Activated CD8-positive, alpha-beta memory T cell treated with anti-CD3 and anti-CD28 coated beads, Interleukin-2, amount 50 U/mL, for 48 hours (primary cell): ENCODE results near the gene JHY.

Experiments used
- DNase-seq: peaks from one replicate; pipeline ENCODE4 v3.0.0-alpha.2; 2020

JHY gene

DNA sequence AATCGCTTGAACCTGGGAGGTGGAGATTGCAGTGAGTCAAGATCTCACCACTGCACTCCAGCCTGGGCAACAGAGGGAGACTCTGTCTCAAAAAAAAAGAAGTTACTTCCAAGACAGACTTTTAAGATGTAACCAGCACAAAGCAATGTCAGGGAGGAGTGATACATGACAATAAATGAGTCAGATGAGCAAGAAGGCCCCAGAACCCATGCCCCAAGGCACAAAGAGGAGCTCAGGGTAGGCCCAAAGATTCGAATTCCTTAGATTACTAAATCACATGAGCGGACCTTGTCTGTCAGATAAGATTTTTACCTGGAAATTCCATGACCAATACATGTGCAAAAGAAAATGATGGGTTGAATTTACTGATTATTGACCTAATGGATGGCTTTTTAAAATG lies 10.5 kb upstream of the JHY start:
- no peak for DNase-seq

DNA sequence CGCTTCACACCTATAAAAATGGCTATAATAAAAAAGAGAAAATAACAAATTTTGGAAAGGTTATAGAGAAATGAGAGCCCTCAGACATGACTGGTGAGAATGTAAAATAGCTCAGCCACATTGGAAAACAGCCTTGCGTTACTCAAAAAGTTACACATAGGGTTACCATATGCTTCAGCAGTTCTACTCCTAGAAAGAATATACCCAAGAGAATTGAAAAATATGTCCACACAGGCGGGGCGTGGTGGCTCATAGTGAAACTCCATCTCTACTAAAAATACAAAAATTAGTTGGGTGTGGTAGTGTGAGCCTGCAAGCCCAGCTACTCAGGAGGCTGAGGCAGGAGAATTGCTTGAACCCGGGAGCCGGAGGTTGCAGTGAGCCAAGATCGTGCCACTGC lies 7.6 kb upstream of the JHY start:
- DNase-seq: no peak

DNA sequence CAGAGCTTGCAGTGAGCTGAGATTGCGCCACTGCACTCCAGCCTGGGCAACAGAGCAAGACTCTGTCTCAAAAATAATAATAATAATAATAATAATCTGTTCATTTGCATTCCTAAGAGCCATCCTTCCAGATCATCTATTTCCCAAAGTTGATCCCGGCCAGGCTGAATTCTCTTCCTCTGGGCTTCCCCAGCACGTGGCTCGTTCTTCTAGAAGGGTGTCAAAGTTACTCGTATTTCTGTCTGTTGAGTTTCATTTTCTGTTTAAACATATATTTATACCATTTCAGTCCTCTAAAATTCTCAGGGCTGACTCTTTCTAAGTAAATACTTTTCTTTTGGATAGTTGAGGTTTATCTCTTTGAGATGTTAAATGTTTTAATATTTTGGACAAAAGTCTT lies 4.8 kb upstream of the JHY start:
- DNase-seq: no peak

DNA sequence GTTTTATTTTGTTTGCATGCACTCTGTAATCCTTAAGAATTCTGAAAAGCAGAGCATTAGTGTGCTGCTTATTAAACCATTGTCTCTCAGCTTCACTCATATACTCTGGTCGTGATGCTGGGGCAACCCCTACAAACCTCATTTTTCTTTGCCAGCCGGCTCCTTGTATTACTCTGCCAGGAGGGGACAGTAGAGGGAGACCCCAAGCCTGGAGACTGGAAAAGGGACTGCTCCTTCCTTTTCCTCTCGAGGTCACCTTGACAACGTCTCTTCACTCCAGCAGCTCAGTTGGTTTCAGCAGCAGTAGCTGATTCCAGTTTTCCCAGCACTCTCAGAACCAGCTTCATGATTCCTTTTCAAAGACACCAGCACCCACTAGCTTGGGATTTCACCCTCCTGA lies 2.8 kb upstream of the JHY start:
- DNase-seq: no peak

DNA sequence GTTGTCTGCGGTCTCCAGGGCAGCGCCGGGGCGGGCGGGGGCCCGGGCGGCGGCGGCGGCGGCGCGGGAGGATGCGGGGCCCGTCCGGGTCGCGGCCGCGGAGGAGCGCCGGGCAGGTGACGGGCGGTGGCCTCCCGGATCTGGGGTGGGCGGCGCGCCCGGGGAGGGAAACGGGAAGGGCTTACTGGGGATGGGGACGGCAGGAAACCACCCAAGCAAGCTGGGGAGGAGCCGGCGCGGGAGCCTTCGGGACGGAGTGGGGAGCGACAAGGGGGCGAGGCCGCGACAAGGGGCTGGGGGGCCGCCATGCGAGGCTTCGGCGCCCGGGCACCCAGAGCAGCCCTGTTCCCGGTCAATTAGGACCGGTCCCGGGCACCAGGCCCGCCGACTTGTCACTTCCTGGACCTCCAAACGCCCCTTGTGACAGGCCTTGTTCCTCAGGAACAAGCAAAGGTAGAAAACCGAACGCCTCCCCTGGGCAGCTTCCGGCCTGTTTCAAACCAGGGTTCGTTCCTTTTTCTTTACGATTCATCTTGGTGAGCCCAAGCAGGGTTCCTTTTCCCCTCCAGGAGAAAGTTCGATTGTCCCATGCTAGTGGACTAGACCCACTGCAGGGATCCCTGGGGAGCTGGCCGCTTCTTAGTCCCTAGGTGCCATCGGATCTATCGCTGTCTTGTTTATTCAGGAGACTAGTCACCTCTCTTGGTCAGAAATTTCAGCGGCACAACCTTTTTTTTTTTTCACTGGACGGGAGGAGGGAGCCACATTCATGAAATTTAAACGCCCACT lies 492 bp downstream of the JHY start:
- DNase-seq: peak; percentile 76

DNA sequence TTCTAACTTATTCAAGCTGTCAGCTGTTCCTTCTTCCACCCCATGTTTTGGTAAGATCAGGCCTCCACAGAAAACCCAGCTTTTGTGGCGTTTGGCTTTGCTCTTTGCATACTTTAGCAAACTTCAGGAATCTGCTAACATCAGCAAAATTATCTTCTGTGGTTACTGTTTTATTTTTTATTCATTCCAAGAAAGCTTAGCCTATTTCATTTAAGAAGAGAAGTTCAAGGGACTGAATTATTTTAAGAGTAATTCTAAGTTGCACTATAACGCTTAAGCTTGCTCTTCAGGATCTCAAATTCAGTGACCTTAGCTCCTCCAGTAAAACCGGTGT lies 1.1 kb downstream of the JHY start:
- DNase-seq: no peak

DNA sequence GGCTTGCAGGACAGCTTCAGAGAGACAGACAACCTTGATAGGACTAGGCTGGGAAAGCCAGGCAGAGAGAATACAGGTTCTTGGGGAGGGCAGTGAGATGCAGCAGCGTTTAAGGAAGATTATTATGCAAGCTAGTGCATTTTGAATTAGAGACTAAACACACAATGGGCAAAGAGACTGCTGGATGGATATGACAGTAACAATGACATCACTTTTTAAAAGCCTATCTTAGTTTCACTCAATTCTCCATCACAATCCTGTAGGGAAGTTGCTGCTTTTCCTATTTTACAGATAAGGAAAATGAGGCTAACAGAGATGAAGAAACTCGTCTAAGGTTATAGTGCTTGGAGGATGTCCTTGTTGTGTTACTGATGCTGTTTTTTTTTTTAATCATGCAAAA lies 5.6 kb downstream of the JHY start:
- DNase-seq: no peak

DNA sequence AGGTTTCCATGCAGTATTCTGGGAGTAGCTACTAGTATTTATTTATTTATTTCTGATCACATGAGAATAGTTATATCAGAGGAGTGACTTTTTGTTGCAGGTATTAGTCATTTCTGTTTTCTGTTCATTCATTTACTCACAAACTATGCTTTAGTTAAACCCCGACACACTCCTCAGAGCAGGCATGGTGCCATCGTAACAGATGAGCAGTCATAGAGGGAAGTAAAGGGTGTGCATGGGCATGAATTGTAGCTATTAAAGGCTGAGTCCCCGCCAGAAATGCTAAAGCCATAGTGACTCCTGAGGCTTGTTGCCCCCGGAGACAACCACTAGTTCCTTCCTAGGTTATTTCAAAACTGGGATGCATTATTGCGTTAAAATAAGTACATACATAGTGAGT lies 10.6 kb downstream of the JHY start:
- DNase-seq: no peak

DNA sequence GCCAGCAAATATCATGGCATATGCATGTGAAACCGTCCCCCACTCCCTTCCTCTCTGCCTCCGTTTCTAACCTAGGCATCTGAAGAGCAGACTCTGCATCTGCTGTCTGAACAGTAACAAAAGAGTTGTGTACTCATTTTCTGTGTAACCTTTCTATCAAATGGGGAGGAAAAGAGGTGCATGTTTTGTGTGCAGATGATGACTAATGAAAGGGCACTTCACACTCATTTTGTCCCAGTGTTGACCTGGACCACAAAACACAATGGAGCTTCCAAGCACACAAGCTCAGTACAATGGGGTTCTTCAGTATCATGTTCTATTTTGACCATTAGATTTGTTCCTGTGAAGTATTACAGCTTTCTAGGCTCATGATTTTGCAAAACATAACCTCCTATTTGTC lies 13.0 kb downstream of the JHY start:
- no peak for DNase-seq

DNA sequence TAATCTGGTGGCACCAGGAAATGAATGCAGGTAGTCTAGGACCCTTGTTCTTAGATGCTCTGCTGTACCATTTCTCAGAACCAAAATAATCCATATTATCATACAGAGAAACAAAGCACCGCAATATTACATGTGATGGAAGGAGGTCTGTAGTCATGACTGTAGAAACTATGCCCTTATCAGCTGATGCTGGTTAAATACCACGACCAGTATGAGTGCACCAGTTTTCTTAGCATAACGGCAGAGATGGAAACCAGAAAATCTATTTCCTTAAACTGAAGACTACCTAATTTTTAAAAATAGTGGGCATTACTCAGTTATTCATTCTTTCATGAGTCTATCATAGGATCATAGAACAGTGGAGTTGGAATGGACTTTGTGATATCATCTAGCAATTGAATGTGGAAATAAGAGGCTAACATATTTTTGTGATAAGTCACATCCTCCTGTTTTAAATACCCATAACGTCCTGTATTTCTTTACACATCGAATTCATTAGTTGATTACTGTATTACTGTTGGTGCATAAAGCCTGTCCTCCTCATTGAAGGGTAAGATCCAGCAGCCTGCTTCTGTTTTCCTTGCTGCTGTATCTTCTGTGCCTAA lies 15.1 kb downstream of the JHY start:
- DNase-seq: no peak

DNA sequence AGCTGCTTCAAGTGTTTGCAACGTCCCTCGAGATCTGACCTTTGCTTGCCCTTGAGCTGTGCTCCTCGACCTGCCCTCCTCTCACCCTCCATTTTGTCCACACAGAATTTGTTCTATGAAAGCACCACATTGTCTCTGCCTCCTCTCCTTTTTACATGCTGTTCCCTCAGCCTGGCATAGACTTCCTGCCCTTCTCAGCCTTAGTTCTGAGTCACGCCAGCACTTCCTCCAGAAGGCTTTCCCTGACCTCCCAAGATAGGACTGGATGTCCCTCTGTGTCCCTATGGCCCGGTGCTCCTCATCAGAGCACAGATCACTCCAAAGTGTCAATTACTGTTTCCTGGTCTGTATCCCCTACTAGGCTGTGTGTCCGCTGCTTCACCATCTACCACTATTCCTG lies 16.2 kb downstream of the JHY start:
- DNase-seq: no peak

DNA sequence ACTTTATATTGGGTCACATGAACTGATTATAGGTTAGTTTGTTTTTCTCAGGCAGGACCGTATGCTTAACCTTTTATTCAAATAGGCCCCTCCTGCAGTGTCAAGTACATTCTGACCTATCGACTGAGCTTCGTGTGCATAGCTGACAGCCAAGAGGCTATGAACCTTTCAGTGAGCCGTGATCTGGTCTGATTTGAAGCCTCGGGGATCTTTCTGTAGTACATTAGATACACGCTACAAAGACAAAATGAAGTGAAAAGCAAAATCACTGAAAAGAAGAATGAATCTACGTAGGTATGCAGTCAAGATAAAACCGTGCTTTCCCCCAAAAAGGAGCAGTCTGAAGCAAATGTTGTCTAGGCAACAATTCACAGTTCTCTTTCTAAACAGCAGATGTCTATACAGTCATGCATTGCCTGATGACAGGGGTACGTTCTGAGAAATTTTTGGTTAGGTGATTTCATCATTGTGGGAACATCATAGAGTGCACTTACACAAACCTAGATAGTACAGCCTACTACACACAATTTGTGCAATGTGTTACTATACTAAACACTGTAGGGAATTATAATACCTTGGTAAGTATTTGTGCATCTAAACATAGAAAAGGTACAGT lies 18.1 kb downstream of the JHY start:
- no peak for DNase-seq

DNA sequence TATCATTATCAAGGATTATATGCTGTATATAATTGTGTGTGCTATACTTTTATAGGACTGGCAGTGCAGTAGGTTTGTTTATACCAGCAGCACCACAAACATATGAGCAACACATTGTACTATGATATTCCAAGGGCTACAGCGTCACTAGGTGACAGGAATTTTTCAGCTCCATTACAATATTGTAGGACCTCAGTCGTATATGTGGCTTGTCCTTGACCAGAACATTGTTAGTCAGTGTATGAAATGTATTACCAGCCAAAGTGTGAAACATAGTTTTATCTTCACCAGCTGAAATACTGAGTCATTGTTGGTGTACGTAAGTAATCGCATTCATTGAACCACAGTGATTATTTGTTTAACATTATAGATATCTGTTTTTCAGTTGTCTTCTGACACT lies 20.4 kb downstream of the JHY start:
- no peak for DNase-seq

DNA sequence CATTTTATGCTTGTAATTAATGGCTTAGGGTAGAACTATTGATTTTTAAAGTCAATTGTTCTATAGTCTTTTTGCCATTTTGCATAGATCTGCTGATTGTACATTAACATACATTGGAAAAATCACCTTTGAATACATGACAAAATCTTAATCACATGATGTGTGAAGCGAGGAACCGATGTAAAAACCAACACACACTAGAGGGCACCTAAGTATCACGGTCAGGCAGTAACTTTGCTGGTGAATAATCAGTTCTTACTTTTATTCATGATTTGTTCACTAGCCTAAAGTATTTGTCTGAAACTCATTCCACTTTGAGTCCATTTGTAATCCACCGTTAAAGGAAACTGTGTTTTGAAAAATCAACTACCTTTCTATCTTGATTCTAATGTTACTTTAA lies 28.2 kb downstream of the JHY start:
- no peak for DNase-seq

DNA sequence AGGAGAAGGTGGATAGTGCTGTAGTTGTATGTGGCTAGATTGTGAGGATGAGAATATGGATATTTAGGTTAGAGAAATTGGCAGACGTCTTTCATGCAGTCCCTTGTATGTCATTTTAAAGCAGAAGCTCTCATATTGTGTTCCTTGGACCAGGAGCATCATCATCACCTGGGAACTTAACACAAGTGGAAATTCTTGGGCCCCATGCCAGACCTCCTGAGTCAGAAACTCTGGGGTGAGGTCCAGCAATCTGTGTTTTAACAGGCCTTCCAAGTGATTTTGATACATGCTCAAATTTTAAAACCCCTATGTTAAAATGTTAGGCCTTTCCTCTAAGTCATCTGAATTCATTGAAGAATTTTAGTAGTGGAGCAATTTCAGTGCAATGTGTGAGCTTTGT lies 34.8 kb downstream of the JHY start:
- DNase-seq: no peak

DNA sequence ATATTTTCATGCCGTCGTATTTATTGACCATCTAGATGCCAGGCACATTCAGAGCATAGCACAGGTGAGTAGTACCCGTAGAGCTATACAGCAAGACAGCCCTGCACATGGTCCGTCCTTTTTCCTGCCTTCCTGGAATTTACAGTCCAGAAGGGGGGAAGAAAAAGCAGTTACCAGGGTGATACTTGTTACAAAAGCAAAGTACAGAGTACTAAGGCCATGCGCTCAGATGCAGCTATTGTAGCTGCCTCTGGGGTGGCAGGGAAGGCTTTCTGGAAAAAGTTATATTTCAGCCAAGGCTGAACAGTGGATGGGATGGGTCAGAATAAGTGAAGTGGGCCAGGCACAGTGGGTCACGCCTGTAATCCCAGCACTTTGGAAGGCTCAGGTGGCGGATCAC lies 36.2 kb downstream of the JHY start:
- no peak for DNase-seq

DNA sequence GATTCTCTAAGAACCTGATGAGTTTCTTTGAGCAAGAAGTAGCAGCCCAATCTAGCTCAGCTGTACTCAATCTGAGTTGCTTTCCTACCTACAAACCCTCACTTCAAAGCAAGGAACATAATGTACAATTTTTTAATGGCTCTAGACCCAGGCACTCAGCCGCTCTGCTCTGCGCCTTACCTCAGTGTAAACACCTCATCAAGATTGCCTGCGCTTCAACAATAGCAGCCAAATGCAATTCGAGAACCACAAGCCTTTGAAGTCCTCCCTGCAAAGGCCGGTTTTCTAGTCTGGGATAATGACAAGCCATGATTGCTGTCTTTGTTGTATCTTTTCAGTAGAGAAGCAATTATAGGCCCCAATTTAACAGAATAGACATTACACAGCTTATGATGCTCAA lies 38.0 kb downstream of the JHY start:
- DNase-seq: no peak

DNA sequence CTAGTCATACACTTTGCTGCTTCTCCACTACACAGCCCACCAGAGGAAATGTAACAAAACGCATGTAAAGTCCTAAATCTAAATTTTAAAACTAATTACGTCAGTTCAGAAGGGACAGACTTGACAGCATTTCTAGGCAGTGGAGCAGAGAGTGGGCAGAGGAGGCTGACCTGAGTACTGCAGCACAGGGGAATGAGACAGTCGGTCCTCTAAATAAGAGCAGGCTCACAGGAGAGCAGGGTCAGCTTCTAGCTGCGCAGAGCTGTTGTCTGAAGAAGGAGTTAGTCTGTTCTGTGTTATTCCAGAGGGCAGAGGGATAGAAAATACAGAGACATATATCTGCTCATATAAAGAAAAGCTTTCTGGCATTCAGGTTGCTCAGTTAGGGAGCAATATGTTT lies 40.3 kb downstream of the JHY start:
- DNase-seq: no peak

DNA sequence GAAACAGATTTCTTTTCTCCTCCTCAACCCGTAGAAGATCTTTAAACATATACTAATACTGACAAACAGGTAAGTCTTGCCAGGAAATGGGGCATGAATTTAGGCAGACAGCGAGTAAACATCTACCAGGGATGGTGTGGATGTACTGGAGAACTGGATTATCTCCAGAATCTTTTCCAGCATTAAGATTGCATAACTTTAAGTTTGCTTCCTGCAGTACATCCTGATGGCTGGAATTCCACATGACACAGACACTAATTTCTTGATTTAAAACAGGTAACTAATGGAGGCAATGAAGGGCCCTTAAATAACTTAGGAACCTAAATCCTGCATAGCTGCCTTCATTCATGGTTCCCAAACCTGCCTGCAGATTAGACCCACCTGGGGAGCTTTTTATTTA lies 40.7 kb downstream of the JHY start:
- DNase-seq: no peak

DNA sequence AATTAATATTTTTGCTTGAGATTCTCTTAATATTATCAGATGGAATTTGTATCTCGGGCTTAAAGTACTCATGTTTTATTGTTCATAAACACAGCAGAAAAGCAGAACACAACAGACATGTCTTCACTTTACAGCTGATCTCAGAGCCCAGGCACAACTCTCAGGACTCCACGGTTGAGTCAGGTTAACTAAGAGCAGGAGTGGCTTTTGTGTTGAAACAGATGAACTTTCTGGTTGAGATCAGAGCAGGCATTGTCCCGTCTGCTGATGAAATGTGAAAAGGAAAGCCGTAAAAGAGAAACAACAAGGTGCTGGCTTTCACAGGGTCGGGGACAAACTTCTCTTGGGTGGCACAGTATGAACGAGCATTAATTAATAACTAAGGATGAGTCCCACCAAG lies 49.0 kb downstream of the JHY start:
- no peak for DNase-seq

DNA sequence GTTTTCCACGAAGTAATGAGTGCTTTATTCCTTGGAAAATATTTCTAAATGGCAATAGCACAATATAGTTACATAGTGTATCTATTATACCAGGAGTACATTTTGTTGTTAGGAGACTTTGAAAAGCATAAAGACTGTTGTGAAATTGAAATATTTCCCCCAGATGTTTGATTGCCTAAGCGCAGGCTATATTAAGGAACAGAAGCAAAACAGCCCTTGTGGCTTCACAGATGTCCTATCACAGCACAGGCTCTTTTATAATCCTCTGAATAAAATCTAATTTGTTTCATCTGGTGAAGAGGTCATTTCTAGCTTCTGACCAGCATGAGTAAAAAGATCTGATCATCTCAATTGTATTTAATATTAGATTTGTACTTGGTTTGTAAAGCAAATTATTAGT lies 50.9 kb downstream of the JHY start:
- no peak for DNase-seq

DNA sequence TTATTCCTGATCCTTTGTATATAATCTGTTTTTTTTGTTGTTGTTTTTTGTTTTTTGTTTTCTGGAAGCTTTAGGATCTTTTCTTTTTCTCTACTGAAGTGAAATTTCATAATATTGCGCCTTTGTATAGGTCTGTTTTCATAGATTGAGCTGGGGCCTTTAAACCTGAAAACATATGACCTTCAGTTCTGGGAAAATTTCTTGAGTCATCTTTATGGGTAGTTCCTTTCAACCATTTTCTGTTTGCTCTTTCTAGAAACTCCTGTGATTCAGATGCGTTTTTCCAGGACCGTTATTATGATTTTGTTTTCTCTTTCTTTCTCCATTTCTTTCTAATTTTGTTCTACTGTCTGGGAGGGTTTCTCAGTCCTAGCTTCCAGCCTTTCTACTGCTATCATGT lies 55.4 kb downstream of the JHY start:
- no peak for DNase-seq

DNA sequence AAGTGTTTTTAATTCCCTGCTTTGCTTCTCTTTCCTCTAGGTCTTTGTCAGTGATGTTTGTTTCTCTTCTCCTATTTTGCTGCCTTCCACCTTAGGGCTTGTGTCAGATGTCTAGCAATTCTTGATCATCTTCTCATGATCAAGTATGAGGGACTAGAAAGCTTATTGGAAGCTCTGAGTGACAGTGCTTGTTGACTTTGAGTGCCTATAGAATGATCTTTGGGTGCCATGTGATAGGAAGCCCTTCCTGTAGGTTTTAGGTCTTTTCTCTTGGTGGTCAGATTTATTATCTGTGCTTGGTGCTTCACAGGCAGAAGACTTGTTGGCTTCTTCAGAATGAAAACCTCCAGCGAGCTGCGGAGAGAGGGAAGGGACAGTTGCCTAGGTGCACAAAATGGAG lies 56.0 kb downstream of the JHY start:
- no peak for DNase-seq

DNA sequence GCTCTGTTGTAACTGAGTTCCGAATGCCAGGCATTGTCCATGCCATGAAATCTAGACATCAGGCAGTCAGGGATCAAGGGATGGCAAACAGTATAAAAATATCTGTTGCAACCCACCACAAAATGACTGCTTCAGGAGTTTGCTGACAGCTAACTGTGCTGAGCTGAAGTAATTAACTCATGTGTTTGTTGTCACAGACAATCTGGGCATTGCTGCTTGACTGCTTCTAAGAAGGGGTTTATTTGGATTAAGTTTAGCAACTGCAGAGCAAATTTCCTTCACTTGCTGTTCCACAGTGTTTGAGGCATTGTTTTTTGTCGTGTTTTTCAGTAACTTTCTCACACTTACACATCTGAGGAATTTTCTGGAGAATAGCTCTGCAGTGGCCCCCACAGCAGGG lies 68.7 kb downstream of the JHY start:
- no peak for DNase-seq

DNA sequence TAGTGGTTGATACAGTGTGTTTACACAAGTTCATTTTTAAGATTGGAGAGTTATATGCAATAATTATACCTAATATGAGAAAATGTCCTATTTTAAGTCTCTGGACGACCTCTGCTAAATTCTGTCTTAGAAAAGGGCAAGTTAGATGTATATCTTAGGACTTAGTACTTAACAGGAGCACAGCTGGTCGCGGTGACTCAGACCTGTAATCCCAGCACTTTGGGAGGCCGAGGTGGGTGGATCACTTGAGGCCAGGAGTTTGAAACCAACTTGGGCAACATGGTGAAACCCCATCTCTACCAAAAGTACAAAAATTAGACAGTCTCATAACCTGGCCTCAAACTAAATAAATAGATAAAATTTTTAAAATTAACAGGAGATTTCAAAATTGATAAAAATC lies 71.9 kb downstream of the JHY start:
- no peak for DNase-seq
